ENCODE data around the gene CADM2.

- no peak for TF ChIP-seq EP300 (IDR thresholded peaks at IDR 0.05)
- no peak for TF ChIP-seq POLR2A (IDR thresholded peaks at IDR 0.05)
Observed at GRCh38 chr3:84967767-84968581, 9.2 kb downstream of the CADM2 start.
